ENCODE results near the gene SEC24D.

Gene SEC24D

GRCh38 chr4:118736900-118737299, 99.0 kb downstream of the SEC24D start:
- DNase-seq (ENCODE audit: low spot score) = no peak
- TF ChIP-seq CTCF (IDR thresholded peaks at IDR 0.05; ENCODE audit: extremely low read depth, missing control alignments) = no peak

DNA sequence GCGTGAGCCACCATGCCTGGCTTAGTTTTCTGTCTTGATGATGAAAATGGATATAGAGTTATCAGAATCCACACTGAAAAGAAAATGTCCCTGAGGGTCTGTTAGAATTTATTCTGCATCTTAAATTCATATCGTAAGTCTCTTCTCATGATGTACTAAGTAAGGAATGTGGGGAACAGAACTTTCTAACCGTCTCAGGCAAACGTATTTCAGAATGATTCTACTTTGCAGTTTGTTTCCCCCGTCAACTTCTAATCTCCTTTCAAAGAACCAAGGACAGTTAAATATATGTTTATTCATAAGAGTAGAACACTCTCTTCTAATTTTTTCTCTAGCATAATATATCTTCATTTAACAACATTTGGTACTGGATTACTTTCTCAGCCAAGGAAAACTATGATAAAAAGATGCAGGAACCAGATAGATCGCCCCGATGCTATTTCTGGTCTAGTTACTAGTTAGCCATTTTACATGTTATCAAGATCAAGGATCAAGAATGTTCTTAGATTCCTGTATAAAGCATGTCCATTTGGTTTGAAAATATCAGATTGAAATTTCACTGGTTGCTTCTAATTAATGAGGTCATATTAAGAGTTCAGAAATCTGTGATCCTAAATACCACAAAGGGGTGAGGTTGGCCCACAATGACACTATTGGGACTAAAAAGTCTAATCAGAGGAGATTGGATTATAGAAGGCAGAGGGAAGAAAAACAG, 101.3 kb downstream of the SEC24D start:
- TF ChIP-seq CTCF (IDR thresholded peaks at IDR 0.05; ENCODE audit: extremely low read depth, missing control alignments) = no peak
- DNase-seq (ENCODE audit: low spot score) = no peak

DNA sequence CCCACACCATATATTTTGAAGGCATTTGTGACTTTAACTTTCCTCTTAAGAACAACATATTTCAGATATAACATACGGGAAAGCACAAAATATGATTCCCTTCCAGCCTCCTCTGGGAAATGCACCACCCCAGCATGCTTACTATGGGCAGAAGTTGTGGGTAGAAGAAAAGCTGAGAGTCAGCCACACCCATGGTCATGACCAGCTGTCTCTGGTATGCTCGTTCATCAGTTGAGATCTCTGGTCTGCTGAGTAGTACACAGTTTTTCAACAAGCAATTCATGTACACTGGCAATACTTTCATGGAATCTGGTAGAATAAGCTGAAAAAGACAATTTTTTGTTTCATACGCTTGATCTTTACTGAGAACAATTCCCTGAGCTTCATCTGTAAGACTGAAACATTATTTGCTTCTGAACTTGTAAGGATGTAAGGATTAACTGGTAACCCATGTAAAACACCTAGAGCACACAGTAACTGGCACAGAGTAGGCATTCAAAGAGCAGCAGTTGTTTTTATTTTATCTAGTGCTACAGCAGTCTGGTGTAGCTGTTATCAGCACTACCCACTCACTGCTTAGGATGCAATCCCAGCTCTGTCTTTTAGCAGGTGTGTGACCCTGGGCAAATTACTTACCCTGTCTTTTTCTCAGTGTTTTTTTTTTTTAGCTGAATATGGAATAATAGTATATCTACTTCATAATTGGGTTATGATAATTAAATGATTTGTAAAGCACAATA, 103.2 kb downstream of the SEC24D start:
- no peak for DNase-seq (ENCODE audit: low spot score)
- TF ChIP-seq CTCF (IDR thresholded peaks at IDR 0.05; ENCODE audit: extremely low read depth, missing control alignments) = no peak

DNA sequence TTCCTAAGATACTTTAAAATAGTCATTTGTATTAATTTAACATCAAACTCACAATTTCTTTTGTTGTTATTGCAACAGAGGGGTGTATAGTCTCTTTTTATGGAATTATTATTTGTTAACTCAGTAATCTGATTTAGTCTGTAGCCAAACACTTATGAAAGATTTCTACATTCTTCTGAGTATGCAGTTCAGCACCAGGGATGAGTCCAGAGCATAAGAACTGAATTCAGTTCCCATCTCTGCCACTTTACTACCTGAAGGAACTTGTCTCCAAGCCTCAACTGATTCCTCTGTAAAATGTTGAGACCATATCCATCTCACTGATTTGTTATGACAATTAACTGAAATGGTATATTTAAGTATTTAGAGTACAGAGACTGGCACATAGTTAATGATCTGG, 105.2 kb downstream of the SEC24D start:
- no peak for DNase-seq (ENCODE audit: low spot score)
- TF ChIP-seq CTCF (IDR thresholded peaks at IDR 0.05; ENCODE audit: extremely low read depth, missing control alignments) = no peak

DNA sequence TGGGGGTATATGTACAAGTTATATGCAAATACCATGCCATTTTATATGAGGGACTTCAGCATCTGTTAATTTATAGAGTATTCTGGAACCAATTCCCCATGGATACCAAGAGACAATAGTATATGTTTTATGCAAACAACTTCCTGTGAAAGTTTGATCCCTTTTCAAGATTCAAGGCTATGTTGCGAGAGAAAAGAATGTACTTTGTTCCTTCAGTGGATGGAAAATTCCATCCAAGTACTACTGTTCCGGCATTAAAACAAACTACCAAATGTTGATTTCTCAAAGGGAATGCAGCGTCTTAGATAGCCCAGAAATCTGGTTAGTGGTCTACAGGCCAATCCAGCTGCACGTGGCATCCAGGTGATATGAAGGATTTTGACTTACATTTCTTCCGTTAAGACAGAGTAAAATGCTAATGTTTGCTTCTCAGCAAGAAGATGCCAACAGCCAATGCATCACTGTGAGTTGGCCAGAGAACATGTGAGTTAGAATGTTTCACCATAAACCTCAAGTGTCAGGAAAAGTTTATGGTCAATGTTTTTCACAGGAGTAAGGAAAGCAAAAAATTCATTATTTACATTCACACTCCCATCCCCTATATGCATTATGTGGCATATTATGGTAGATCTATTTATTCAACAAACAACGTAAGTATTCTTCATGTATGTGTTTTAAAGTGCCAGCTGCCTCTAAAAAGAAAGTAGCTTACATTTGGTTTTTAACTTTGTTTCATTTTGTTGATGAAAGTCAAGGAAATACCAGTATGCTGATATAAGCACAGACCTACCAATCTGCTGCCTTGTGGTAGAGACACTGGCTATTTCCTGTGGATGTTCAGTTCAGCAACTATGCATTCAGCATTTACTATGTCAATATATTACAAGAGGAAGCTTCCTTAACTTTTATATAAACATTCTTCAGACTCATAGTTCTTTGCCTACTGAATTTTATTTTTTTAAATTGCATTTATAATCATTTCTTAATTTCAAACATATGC, 106.3 kb downstream of the SEC24D start:
- TF ChIP-seq CTCF (IDR thresholded peaks at IDR 0.05; ENCODE audit: extremely low read depth, missing control alignments) = no peak
- DNase-seq (ENCODE audit: low spot score) = no peak

- no peak for TF ChIP-seq CTCF (IDR thresholded peaks at IDR 0.05; ENCODE audit: extremely low read depth, missing control alignments)
- no peak for DNase-seq (ENCODE audit: low spot score)
Observed at GRCh38 chr4:118727360-118727759, 108.6 kb downstream of the SEC24D start.
